Stimulated activated CD8-positive, alpha-beta memory T cell treated with anti-CD3 and anti-CD28 coated beads, Interleukin-7, amount 100 ng/mL, for 48 hours (primary cell): Measurements from ENCODE around the gene RTN4.

Experiments used
- DNase-seq, 2 donors: peaks; one replicate each; pipeline ENCODE4 v3.0.0-alpha.2; 2020; ENCODE audit warnings: low read depth in 1 of 2; ENCODE audit errors: extremely low read depth in 1 of 2

The RTN4 gene

GRCh38 chr2:54955358-54956110, 94.7 kb downstream of the RTN4 start:
- DNase-seq = no peak

GRCh38 chr2:54954705-54955357, 95.4 kb downstream of the RTN4 start:
- no peak for DNase-seq

DNA sequence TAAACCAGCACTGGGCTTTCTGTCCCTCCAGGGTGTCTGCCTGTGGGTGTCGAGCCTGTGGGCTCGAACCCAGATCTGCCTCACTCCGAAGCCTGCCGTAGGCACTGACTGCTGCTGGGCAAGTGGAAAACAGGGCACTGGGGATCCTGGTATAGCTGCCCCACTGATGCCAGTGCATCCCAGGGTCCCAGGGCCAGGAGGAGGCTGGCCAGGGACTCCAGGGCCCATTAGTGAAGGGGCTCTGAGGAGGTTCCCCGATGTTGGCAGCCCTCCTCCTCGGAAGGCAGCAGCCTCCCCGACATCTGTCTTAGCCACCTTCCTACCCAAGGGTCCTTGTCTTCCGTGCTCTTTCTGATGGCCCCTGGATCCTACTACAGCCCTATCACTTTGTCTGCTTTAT, 96.1 kb downstream of the RTN4 start:
- DNase-seq = no peak

- DNase-seq = no peak
Measured at GRCh38 chr2:54952978-54953456, 97.2 kb downstream of the RTN4 start.

GRCh38 chr2:54952425-54952824, 97.8 kb downstream of the RTN4 start:
- no peak for DNase-seq

GRCh38 chr2:54950811-54951210, 99.4 kb downstream of the RTN4 start:
- DNase-seq = no peak

GRCh38 chr2:54949431-54949830, 100.8 kb downstream of the RTN4 start:
- no peak for DNase-seq

DNA sequence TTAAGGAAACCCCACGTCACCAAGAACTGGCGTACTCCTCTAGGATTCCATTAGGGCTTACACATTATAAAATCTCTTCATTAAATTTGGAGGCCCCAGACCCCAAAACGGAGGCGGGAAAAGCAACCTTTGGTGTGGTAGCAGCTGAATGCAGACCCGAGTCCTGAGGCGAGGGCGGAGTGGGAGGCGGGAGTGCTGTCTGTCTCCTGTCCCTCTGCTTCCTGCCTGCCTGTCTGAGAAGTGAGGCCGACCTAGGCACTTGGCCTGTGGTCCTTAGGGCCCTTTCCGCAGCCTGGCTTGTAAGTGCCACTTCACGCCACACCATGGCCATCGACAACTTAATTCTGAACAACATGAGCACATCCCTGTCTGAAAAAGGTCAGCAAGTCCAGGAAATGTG, 102.1 kb downstream of the RTN4 start:
- DNase-seq = no peak

DNA sequence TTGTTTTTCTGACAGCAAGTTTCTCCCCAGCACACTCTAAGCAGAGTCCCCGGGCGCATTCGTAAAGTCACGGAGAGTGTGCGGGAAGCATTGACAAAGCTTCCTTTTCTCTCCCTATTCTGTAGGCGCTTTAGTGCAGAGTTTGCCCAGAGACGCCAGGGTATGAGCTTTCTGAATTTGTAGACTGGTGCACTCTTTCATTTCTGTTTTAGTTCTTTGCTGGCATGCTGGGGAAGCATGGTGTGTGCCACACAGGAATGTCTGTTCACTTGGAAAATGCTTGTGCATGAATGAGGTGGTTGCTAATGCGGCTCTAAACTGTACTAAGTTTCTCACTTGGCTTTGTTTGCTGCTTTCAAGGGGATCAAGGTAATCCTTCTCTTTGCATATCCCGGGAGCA, 102.6 kb downstream of the RTN4 start:
- DNase-seq = no peak

DNA sequence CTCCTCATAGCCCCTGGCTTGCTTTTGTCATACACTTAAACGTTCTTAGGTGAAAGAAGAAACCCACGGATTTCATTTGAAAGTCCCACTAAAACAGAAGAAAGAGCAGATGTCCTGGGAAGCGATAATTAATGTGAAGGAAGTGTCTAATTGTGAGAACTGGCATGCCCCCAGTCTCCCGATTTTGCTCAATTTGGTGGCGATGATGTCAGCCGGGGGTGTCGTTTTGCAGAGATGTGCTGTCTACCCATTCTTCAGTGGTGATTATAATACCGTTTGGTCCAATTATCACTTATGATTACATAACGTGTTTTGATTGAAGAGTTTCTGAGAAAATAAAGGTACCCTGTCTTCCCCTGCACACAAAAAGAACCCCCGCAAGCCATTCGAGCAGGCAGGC, 103.1 kb downstream of the RTN4 start:
- DNase-seq = no peak

DNA sequence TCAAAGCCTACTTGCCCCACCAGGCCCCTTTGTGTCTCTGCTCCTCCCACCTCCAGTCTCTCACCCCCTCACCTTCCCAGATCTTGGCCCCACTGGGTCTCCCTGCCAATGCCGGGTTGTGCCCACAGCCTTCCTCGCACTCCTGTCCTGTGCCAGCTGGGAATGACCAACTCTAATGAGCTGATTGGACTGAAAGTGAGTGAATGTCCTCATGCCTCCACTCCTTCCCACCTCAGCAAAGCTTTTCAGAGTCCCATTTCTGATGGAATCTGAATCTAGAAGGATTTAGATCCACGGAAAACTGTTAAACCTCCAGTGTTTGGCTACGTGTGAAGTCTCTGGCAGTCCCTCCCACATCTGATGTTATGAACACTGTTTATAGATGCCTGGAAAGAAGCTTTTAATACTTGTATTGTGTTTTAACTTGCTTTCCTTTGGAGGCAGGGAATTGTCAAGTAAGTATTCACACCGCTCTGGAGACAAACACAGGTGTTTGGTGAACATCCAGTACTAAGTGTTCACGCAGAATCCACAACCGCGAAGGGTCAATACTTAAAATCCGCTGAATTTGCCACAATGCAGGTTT, 103.9 kb downstream of the RTN4 start:
- DNase-seq = no peak

GRCh38 chr2:54945391-54946219, 104.6 kb downstream of the RTN4 start:
- peak in 1 of 2 donors; percentile 58 for DNase-seq

GRCh38 chr2:54944724-54945326, 105.4 kb downstream of the RTN4 start:
- DNase-seq = no peak

DNA sequence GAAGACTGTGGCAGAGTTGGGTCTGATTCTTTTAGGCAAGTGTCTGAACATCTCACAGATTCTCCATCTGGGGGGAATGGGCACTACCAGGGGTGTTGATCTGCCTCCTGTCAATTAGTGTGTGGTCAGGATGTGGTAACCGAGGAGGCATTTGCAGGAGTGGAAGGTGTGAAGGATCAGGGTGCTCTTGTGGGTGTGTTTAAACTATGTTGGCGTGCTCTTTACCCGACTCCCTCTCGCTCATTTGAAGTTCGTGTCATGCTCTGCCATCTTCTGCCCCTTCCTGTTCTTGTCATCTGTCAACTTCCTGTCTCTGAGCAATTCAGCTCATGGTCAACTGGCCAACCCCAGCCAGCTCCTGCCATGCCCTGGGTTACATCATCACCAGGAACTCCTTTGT, 107.9 kb downstream of the RTN4 start:
- DNase-seq = peak in 1 of 2 donors; percentile 2

DNA sequence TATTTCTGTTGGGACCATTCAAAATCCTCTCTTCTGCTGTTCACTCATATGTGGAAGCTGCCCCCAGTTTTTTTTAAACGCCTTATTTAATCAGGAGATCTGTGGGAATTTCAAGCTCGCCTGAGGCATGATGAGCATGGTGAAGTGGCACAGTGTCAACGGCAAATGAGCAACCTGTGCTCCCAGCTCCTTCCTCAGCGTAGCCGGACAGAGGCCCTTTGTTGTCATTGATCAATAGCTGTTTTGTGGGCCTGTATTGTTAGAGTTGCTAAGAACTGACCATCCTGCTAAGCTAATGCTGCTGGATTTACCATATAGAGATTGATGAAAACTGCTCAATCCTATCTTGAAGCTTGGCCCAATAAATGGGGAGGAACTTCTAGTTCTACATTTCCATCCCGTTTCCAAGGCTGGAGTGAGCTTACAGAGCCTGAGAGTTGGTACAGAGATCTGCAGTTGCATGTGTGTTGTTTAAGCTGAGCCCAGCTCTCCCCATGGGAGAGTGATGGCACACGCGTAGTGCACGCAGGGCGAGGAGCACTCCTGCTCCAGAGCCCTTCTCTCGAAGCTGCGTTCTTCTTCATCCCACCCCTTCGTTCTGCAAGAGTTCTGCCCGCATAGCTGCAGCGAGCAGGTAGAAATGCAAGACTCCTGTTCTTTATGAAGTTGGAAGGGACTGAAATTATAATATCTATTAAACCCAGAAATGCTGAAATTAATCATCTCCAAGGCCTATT, 108.8 kb downstream of the RTN4 start:
- no peak for DNase-seq

- no peak for DNase-seq
Measured at GRCh38 chr2:54940723-54941122, 109.5 kb downstream of the RTN4 start.

DNA sequence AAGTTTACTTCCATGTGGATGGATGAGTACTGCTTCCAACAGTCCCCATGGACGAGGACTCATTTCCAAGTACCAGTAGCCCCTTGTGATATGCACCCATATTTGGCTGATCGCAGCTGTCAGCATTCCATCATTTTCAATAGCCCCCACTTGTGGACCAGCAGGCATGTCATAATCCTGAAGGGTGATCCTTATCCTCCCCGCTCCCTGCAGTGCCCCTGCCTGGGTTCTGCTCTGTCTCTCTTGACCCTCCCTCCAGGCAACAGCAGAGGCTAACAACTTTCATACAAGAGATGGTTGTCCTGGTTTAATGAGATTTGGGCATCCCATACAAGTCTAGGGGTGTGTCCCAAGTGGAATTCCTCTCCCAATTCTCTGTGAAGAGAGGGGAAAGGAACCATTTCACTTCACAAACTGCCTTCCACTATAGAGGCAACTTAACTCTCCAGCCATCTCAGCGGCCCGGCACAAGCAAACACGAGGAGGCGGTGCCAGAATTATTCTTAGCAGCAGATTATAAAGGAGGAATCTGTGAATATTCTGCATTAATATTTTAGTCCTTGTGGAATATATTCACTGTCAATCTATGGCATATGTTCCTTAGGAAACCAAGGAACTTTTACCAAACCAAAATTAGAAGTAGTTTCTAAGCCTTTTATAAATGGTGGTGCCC, 110.7 kb downstream of the RTN4 start:
- DNase-seq = no peak

DNA sequence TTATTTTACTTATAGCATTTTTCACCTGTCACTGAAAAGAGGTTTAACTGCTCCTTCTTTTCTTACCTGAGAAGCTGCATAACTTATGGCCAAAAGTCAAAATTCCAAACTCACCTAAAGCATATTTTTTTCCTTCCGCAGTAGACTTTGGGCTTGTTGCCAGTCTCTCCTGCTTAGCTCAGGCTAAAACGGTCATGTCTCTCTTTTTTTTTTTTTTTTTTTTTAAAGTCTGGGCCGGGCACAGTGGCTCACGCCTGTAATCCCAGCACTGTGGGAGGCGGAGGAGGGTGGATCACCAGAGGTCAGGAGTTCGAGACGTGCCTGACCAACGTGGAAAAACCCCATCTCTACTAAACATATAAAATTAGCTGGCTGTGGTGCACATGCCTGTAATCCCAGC, 113.5 kb downstream of the RTN4 start:
- DNase-seq = no peak

DNA sequence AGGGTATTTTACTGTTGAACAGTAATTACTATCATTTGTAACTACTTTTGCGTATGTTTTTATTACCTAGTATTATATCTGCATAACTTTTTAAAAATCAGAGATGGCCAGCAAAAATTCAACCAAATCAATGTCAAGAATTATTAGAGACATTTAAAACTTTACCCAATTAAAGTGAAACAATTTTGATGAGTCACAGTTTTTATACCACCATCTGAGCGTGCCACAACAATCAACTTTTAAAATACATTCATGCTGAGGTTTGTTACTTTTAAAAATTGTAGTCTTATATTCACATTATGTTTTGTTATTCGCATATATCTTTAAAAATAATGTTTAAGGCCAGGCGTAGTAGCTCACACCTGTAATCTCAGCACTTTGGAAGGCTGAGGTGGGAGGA, 114.9 kb downstream of the RTN4 start:
- no peak for DNase-seq

DNA sequence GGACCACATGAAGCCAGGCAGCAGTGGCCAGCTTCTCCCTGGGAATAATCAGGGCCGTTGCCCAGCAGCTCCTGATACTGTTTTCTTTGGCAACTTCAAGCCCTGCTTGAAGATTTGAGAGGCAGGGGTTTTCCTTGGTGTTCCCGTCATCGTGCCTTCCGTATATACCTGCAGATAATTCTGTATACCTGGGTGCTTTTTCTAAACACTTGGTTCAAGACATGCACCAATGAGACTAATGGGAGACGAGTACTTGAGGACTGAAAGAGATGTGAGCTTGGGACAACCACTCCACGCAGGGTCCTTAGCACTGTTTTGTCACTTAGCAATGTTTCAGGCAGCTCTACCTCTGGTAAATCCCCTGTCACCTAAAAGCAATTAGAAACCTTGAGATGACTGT, 118.8 kb downstream of the RTN4 start:
- DNase-seq = no peak
